LNCAP (cell line): ENCODE results near the gene CAMK2A.

Experiments used
- CTCF ChIP-seq: fragments of 450-650 bp; IDR thresholded peaks from 2 replicates; pipeline ENCODE4 v1.5.1; 2017; ENCODE audit warnings: mild to moderate bottlenecking

Gene CAMK2A

GRCh38 chr5:150321211-150321610 lies 31.6 kb upstream of the CAMK2A start:
- no peak for TF ChIP-seq CTCF

DNA sequence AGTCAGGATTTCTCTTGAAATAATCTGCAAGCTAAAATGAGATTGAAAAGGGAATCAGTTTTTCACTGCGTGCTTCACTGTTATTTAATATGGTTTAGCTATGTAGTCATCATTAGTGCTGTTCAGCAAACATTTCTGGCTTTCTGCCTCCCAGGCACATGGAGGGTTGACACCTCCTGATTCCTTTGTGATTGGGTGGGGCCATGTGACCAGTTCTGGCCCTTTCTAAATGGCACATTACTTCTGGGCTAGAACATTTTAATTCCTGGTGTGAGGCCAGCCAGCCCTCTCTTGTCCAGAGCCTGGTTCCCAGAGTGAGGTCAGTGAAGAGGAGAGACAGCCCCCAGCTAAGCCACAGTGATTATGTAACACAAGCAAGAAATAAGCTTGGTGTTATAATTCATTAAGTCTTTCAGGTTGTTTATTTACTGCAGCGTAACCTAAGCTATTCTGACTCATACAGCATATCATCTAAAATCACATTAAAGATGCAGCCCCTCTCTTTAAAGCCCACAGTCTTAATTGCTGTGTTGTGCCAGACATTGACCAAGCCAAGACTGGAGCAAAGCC lies 30.6 kb upstream of the CAMK2A start:
- TF ChIP-seq CTCF: no peak

- TF ChIP-seq CTCF: no peak
These were observed 29.9 kb upstream of the CAMK2A start for GRCh38 chr5:150319484-150319790.

DNA sequence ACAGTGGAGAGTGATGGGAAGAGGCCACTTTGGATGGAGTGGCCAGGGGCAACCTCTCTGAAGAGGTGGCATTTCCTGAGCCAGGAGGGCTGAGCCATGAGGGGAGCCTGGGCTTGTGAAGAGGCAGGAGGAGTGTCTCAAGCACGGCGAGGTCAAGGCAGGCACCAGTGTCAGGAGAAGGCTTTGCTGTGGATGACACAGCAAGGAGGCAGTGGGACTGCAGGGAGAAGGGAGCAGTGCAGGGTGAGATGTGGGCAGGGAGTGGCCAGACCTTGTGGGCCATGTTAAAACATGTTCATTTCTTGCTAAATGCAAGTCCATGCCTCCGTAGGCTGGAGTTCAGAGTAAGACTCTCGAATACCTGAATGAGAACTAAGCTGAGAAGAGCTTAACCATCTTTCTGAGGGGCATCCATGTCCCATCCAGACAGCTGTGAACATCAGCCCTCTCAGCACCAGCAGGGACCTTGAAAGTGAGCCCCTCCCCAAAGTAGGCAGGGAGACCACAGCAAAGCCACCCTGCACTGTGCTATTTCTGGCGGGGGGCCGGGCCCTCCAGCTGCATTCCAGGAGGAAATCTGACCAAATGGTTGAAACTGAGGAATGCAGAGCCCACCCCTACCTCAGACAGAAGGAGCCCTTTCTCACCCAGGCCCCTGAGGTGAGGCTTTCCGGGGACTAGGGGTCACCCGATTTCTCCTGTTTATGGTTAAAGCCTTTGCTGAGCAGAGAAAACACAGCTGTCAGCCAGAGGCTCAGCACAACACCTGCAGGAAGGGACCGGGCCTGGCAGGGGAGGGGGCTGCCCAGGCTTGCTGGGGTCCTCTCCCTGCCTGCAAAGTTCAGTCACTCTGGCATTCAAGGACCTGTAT lies 29.3 kb upstream of the CAMK2A start:
- TF ChIP-seq CTCF: no peak

DNA sequence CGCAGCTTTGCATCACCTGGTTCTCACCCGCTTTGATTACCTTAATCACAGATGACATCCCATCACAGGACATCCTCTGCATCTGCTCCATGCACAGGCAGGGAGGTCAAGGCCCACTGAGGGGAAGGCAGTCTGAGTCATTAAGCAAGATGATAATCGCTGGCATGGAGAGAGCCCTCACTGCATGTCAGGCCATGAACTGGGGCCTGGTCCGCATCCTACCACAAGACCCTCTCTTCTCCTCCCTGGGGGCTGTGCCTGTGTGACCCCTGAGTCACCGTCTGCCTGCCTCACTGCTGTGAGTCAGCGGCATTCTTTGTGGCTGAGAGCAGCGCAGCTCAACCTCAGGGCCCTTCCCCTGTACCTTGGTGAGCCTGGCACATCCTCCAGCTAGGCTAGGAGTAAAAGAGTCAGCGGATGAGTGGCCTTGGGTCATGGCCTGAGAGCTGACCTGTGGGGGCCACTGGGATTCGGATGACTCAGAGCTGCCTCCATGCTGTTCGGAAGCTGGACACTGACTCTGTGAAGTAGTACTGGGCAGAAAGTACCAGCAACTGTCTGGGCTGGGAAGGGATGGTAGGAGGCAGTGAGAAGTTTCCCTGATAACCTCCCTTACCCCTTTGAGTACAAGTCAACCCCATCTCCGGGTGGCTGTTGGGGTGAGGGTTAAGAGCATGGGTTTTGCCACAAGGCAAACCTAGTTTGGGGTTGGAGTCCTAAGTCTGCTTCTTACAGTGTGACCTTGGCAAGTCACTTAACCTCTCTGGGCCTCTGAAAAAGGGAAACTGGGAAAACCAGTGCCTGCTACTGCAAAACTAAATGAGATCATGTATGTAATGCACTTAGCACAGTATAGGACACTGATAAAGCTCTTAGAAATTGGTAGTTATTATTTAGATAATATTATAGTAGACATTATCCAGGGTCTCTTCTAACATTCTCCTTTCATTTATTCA lies 27.8 kb upstream of the CAMK2A start:
- TF ChIP-seq CTCF: no peak

DNA sequence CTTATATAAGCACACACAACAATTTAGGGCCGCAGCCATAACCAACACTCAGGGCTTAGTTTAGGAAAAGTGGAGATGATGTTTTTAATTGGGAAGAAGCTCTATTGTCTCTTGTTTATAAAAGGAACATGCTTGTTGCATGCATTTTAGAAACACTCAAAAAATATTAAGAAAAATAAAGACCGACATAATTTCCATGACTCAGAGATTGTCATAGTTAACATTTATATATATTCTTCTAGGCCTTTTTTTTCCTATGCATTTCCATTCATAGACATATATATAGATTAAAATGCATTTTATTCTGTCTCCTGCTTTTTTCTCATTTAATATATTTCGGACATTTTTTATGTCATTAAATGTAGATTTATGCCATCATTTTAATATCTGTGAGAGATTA lies 26.7 kb upstream of the CAMK2A start:
- no peak for TF ChIP-seq CTCF

DNA sequence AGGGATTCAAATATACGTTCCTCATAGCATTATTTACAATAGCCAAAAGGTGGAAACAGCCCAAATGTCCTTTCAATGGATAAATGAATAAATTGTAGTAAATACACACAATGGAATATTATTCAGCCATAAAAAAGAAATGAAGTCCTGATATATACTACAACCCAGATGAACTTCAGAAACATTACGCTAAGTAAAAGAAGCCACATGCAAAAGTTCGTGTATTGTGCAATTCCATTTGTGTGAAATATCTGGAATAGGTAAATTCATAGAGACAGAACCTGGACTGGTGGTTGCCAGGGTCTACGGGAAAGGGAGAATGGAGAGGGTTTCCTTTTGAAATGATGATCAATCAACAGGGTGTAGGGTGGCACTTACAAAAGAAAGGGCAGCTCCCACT lies 25.7 kb upstream of the CAMK2A start:
- TF ChIP-seq CTCF: no peak
